ENCODE data around the gene CBFA2T3. TPM values are rescaled to one million over a fixed set of nuclear protein-coding genes. Genes with fewer than 3 reads are reported as not detected.

CBFA2T3 gene
- total RNA-seq, 1 experiment from 2014 or later, result not detected

DNA sequence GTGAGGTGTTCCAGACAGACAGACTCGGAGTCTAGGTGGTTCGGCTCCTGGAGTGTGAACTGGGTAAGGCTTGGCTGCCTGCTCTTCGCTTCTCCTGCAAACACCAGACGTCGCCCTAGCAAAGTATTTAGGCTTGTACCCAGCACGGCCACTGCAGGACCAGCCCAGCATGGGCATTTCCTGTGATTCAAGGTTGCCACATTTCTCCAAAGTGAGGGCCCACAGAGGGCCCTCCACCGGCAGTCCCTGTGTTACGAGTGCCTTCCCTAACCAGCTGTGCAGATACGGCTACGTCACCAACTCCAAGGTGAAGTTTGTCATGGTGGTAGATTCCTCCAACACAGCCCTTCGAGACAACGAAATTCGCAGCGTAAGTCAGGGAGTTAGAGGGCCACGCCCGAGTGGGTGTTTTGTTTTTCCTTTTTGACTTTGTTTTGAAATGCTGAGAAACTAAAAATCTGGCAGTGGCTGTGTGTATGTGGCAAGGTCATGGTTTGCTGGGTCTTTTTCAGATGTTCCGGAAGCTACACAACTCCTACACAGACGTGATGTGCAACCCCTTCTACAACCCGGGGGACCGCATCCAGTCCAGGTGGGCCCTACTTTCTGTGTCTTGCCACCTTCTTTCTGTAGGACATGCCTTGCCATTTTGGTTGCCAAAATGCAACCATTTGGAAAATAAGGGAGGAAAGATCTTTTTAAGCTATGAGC is 117.5 kb downstream of the CBFA2T3 start:
- DNase-seq (ENCODE audit: low read depth), result no peak

DNA sequence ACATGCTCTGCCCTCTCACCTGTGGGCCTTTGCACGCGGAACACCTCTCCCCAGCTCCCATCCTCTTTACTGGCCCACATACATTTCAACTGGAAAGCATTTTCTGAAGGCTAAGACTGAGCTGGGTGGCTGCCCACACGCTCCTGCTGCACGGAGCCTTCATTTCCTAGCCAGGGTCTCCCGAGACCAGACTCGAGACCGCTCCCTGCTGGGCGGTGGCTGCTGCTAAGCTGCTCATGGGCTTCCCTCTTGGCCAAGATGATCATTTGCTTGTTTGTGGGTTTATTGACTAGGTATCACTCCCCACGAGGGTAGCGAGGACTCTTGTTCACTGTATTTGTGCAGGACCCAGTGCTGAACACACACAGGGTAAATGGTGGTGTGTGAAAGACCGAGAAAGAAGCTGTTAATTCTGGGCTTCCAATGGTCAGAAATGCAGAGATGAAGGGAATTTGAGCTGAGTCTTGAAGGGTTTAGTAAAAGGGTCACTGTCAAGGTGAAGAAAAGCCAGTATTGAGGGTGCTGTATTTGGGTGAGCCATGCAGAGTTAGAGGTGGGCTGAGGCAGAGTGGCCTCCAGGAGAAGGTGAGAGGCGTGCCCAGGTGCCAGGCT is 119.2 kb downstream of the CBFA2T3 start:
- peak; percentile 62 for DNase-seq (ENCODE audit: low read depth)

GRCh38 chr16:88856828-88857727 is 119.9 kb downstream of the CBFA2T3 start, which contains the start of the genes GALNS and TRAPPC2L:
Gene GALNS, minus strand, starts transcription at chr16:88856947. Its CDS starts 70 bp downstream, at chr16:88856877.
Gene TRAPPC2L, plus strand, starts transcription at chr16:88857127. Its CDS starts 24 bp downstream, at chr16:88857151.
- peak; percentile 89 for DNase-seq (ENCODE audit: low read depth)

GRCh38 chr16:88856122-88856827 is 120.7 kb downstream of the CBFA2T3 start:
- no peak for DNase-seq (ENCODE audit: low read depth)

GRCh38 chr16:88855736-88856121 is 121.3 kb downstream of the CBFA2T3 start:
- DNase-seq (ENCODE audit: low read depth), result no peak

- no peak for DNase-seq (ENCODE audit: low read depth)
These were observed 121.8 kb downstream of the CBFA2T3 start for GRCh38 chr16:88855176-88855575.

DNA sequence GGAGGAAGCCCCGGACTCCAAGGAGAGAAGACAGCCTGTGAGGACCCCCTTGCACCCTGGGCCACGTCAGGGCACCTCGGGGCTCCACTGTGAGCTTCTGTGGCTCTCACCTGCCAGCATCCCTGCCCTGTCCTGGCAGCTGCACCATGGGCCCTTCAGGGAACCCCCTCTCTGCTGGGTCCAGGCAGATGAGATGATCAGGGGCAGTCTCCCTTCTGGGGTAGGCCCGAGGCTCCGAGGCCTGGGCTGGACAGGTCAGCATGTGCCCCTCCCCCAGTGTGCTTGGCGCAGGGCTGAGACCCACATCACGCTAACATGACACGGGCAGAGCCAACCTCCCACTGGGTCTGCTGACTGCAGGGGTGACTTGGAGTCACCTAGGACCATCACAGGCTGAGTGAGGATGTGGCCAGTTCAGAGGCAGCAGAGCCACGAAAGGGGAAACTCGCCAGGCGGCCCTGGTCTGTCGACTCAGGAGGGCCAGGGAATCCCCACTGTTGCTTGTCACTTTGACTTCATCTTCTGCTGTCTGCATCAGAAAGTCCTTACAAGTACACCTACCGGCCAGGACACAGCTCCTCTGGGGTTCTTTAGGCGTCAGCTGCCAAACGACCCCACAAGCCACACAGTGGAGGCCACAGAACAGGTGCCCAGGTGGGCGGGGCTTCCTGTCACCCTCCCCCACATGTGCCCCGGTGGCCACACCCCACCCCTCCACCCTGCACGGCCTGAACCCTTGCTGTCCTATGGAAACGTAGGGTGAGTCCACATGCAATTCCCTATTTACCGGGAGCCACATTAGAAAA is 122.5 kb downstream of the CBFA2T3 start:
- DNase-seq (ENCODE audit: low read depth), result no peak

GRCh38 chr16:88853325-88853941 is 123.6 kb downstream of the CBFA2T3 start:
- DNase-seq (ENCODE audit: low read depth), result no peak

DNA sequence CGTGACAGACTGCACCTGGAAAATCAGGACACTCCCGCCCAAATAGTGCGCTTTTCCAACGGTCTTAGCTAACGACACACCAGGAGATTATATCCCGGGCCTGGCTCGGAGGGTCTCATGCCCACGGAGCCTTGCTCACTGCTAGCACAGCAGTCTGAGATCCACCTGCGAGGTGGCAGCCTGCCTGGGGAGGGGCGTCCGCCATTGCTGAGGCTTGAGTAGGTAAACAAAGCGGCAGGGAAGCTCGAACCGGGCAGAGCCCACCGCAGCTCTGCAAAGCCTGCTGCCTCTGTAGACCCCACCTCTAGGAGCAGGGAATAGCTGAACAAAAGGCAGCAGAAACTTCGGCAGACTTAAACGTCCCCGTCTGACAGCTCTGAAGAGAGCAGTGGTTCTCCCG is 125.4 kb downstream of the CBFA2T3 start:
- DNase-seq (ENCODE audit: low read depth), result no peak

- DNase-seq (ENCODE audit: low read depth), result no peak
These were observed 126.3 kb downstream of the CBFA2T3 start for GRCh38 chr16:88850531-88851199.

GRCh38 chr16:88848557-88848956 is 128.4 kb downstream of the CBFA2T3 start:
- DNase-seq (ENCODE audit: low read depth), result no peak

DNA sequence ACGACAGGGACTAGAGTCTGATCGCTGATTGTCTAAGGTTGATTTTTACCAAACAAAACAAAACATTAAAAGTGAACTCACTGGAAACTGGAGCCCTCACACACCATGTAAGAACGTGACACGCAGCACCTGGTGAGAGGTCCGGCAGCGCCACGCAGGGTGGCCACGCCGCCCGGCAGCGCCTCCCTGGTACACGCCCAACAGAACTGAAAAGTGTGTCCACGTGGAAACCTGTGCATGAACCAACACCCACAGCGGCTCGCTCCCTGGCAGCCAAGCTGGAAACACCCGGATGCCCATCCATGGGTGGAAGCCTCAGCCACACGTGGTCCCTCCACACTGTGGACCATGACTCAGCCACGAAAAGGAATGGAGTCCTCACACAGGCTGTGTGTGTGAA is 129.4 kb downstream of the CBFA2T3 start:
- no peak for DNase-seq (ENCODE audit: low read depth)

DNA sequence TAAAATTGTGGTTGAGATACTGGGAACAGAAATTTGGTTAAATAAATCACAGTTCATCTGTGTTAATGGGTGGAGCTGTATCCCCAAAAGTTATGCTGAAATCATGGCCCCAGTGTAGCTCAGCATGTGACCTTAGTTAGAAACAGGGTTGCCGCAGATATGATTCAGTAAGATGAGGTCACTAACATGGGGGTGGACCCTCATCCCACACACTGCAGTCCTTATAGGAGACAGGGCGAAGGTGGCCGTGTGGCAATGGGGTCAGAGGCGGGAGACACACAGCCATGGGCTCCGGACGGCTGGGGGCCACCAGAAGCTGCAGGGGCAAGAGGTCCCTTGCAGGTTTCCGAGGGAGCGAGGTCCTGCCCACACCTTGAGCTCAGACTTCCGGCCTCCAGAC is 130.9 kb downstream of the CBFA2T3 start:
- no peak for DNase-seq (ENCODE audit: low read depth)

DNA sequence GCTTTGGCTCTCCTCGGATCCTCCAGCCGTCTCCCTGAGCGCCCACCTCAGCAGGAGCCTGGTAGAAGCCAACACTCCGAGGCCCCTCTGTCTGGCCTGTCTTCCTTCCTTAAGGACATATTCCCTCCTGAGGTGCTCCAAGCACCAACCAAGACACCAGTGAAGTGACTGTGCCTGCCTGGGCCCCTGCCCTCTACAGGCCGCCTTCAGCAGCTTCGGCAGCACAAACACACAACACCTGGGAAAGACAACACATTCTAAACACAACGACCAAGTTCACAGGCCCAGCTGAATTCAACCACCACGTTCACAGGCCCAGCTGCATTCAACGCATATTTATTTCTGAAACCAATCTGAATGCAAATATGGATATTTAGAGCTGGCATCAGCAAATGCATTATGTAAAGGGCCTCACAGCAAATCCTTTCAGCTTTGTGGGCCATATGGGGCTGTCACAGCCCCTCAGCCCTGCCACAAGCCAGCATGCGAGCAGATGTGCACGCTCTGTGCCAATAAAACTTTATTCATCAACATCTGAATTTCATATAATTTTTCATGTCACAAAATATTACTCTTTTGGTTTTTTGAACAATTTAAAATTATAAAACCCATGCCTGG is 132.5 kb downstream of the CBFA2T3 start:
- DNase-seq (ENCODE audit: low read depth), result no peak

GRCh38 chr16:88843256-88843655 is 133.8 kb downstream of the CBFA2T3 start:
- DNase-seq (ENCODE audit: low read depth), result no peak

DNA sequence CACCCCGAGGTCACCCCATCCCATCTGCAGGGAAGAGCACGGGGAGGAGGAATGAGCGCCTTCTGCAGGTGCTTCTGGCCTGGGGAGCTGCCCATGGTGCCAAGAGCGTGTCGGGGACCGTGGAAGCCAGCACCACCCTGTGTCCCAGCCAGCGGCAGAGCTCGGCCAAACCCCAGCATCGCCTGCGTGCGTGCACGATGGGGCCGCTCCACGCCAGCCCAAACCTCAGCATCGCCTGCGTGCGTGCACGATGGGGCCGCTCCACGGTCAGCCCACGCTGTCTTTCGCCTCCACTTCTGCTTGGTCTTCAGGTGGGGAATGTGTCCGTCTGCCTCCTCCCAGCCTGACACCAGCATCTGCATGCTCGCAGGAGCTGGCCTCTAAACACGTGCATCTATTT is 134.2 kb downstream of the CBFA2T3 start:
- DNase-seq (ENCODE audit: low read depth), result no peak

DNA sequence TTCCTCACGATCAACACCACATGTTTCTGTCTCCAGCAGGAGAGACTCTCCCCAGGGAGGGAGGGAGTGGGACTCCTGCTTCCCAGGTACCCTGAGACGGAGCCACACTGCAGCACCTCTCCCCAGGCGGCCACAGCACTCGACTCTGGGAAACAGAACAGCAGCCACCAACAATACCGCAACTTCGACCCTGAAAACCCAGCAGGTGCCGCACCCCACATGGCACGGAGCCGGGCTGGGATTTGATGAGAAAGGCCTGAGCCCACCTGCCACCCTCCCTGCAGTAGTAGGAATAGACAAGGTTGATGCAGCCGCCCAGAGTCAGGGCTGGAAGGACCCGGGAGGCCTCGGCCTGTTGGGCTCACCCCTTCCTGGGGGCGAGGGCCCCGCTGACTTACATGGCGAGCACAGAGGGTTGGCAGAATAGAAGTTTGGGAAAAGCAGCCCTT is 134.7 kb downstream of the CBFA2T3 start:
- no peak for DNase-seq (ENCODE audit: low read depth)

- no peak for DNase-seq (ENCODE audit: low read depth)
These were observed 135.3 kb downstream of the CBFA2T3 start for GRCh38 chr16:88841521-88842307.

Measured in M059J (cell line).